Loucy (cell line): ENCODE measurements around the gene NRG2.
A peak's percentile ranks its signal among the peaks of the same experiment; 100 is the strongest.

Source experiments
- H2AFZ ChIP-seq: fragments of 200-600 bp; sonication (generic); 2 replicates; pipeline ENCODE4 v1.6.0; 2016; ENCODE audit warnings: antibody characterized with exemption, mild to moderate bottlenecking, low read length, moderate library complexity
- H3F3A ChIP-seq: fragments of 200-600 bp; 2 replicates; pipeline ENCODE4 v1.6.0; 2016; ENCODE audit warnings: antibody characterized with exemption, low read depth, mild to moderate bottlenecking
- H3K27me3 ChIP-seq: fragments of 200-600 bp; sonication (generic); 2 replicates; pipeline ENCODE4 v1.6.1; 2014; ENCODE audit warnings: low read length, mild to moderate bottlenecking; ENCODE audit not compliant: insufficient read depth, poor library complexity, severe bottlenecking
- H3K36me3 ChIP-seq: fragments of 200-600 bp; sonication (generic); 2 replicates; pipeline ENCODE4 v1.6.1; 2016; ENCODE audit warnings: low read length; ENCODE audit not compliant: insufficient read depth
- H3K4me1 ChIP-seq: fragments of 200-600 bp; sonication (generic); 2 replicates; pipeline ENCODE4 v1.5.1; 2014; ENCODE audit warnings: low read length, mild to moderate bottlenecking; ENCODE audit not compliant: insufficient read depth, poor library complexity, severe bottlenecking
- H3K4me2 ChIP-seq: fragments of 200-600 bp; sonication (generic); 2 replicates; pipeline ENCODE4 v1.6.0; 2014; ENCODE audit warnings: antibody characterized with exemption, low read length, low read depth, mild to moderate bottlenecking; ENCODE audit not compliant: poor library complexity, severe bottlenecking
- H3K4me3 ChIP-seq: fragments of 200-600 bp; sonication (generic); 2 replicates; pipeline ENCODE4 v1.5.1; 2014; ENCODE audit warnings: low read length, mild to moderate bottlenecking, mixed read lengths; ENCODE audit not compliant: poor library complexity, severe bottlenecking
- H3K79me2 ChIP-seq: fragments of 200-600 bp; sonication (generic); 2 replicates; pipeline ENCODE4 v1.6.1; 2014; ENCODE audit warnings: low read length; ENCODE audit not compliant: insufficient read depth
- H3K9ac ChIP-seq: fragments of 200-600 bp; sonication (generic); 2 replicates; pipeline ENCODE4 v1.6.0; 2014; ENCODE audit warnings: mild to moderate bottlenecking, low read depth, low read length, moderate library complexity; ENCODE audit not compliant: poor library complexity, severe bottlenecking
- H3K9me2 ChIP-seq: fragments of 200-600 bp; sonication (generic); replicated peaks from 2 replicates; pipeline ENCODE4 v1.6.1; 2016; ENCODE audit warnings: low read depth, low read length, mixed read lengths
- H3K9me3 ChIP-seq: fragments of 200-600 bp; sonication (generic); 2 replicates; pipeline ENCODE4 v1.6.1; 2014; ENCODE audit warnings: mild to moderate bottlenecking, antibody characterized with exemption, low read length, low read depth; ENCODE audit not compliant: insufficient read depth
- H4K20me1 ChIP-seq: fragments of 200-600 bp; sonication (generic); 2 replicates; pipeline ENCODE4 v1.6.0; 2014; ENCODE audit warnings: antibody characterized with exemption, low read length, mild to moderate bottlenecking; ENCODE audit not compliant: insufficient read depth, poor library complexity, severe bottlenecking
- EZH2phosphoT487 ChIP-seq: fragments of 200-600 bp; IDR thresholded peaks from 2 replicates; pipeline ENCODE4 v1.6.1; 2018; ENCODE audit warnings: antibody characterized with exemption, mild to moderate bottlenecking, moderate library complexity, borderline replicate concordance
- TF ChIP-seq, protein P1 (sequence below): fragments of 200-600 bp; sonication (generic); conservative IDR thresholded peaks from 2 replicates; pipeline ENCODE4 v1.5.1; 2014; ENCODE audit warnings: mild to moderate bottlenecking, antibody characterized with exemption, low read length

The NRG2 gene

DNA sequence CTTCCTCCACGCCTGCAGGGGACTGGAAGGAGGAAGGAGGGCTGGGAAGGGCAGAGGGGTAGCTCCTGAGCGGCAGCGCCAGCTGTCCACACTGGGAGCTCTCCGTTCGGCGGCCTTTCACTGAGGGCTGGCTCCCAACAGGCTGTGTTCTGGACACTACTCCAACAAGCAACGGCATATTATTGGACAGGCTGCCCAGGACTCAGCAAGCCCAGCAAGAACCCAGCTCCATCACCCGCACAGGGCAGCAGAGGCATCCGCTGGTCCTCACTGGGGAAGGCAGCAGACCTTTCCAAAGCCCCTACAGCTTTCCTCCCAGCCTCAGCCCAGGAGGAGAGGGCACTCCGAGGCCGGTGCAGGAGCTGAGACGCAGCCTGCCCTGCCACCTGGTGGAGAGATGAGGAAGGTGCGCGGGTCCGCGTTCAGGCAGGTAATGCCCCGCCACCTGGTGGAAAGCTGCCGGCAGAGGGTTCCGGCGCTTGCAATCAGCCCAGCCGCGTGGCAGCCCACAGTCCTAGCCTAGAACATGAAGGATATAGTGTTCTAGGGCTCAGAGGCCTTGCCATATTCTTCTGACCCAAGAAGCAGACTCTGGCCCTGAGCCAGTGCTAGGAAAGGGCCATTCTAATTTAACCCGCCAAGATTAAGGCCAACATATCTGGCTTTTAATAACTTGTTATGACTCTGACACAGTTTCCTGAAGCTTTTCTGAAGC lies 74.4 kb downstream of the NRG2 start:
- Histone ChIP-seq H3K9me3 (no peaks in the 10 kb centered on the region), H3K79me2 (no peaks in the 10 kb centered on the region), H3K9me2 (no peaks in the 10 kb centered on the region), H3K4me3 (no peak overlapping the region), H3K27me3 (no peaks in the 10 kb centered on the region), H4K20me1 (no peaks in the 10 kb centered on the region), H3K4me1 (no peaks in the 10 kb centered on the region), H3K4me2 (no peak overlapping the region), H2AFZ (peak overlapping the region; percentile 67), H3K36me3 (no peaks in the 10 kb centered on the region), H3K9ac (no peak overlapping the region), H3F3A (no peaks in the 10 kb centered on the region)
- no peak for TF ChIP-seq EZH2phosphoT487
- TF ChIP-seq, protein P1, sequence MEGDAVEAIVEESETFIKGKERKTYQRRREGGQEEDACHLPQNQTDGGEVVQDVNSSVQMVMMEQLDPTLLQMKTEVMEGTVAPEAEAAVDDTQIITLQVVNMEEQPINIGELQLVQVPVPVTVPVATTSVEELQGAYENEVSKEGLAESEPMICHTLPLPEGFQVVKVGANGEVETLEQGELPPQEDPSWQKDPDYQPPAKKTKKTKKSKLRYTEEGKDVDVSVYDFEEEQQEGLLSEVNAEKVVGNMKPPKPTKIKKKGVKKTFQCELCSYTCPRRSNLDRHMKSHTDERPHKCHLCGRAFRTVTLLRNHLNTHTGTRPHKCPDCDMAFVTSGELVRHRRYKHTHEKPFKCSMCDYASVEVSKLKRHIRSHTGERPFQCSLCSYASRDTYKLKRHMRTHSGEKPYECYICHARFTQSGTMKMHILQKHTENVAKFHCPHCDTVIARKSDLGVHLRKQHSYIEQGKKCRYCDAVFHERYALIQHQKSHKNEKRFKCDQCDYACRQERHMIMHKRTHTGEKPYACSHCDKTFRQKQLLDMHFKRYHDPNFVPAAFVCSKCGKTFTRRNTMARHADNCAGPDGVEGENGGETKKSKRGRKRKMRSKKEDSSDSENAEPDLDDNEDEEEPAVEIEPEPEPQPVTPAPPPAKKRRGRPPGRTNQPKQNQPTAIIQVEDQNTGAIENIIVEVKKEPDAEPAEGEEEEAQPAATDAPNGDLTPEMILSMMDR = peak; percentile 100

DNA sequence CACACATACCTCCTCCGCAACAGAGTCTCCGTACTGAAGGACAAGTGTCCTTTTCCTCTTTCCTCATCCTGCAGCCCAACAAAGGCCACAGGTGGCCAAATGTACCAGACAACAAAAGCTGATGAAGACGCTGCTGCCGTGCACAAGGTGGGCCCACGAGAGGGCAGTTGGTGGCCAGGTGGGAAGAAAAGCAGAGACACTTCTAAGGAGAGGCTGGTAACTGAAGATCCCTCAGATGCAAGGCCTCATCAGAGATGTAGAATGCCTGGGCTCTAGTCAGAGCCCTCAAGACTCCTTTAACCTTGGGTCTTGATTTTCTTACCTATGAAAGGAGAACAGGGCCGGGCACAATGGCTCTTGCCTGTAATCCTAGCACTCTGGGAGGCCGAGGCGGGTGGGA lies 75.7 kb downstream of the NRG2 start:
- Histone ChIP-seq H3K9me2 (no peaks in the 10 kb centered on the region), H3K4me2 (no peak overlapping the region), H4K20me1 (no peaks in the 10 kb centered on the region), H3K4me1 (no peaks in the 10 kb centered on the region), H3K9me3 (no peaks in the 10 kb centered on the region), H3F3A (no peaks in the 10 kb centered on the region), H3K36me3 (no peaks in the 10 kb centered on the region), H3K27me3 (no peaks in the 10 kb centered on the region), H3K4me3 (no peak overlapping the region), H3K9ac (no peak overlapping the region), H2AFZ (no peak overlapping the region), H3K79me2 (no peaks in the 10 kb centered on the region)
- TF ChIP-seq, protein P1 = no peak
- TF ChIP-seq EZH2phosphoT487 = no peak

DNA sequence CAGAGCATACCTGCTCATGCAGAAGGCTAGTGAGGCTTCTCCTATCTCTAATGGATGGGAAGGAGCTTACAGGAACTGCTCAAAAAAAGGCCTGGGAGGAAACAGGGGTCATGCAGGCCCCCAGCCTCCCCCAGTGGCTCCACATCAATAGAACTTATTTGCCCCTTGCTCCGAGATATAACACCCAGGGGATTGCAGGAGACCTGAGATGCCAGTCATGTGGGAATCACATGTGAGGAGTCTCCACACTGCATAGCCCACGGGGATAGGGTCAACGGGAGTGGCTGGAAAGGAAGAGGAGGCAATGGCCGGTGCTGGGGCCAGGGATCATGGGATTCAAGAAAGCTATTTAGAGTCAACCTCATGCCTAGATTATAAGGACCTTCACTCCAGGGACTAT lies 76.2 kb downstream of the NRG2 start:
- Histone ChIP-seq H3F3A (no peaks in the 10 kb centered on the region), H3K79me2 (no peaks in the 10 kb centered on the region), H3K4me3 (no peak overlapping the region), H4K20me1 (no peaks in the 10 kb centered on the region), H3K4me2 (no peak overlapping the region), H3K27me3 (no peaks in the 10 kb centered on the region), H3K9ac (no peak overlapping the region), H3K4me1 (no peaks in the 10 kb centered on the region), H3K36me3 (no peaks in the 10 kb centered on the region), H3K9me3 (no peaks in the 10 kb centered on the region), H2AFZ (no peak overlapping the region), H3K9me2 (no peaks in the 10 kb centered on the region)
- TF ChIP-seq EZH2phosphoT487 = no peak
- TF ChIP-seq, protein P1 = no peak
